HepG2 (cell line): ENCODE data around the gene PFN1. TPM values are rescaled to one million over a fixed set of nuclear protein-coding genes. Genes with fewer than 3 reads are reported as not detected.

ENCODE experiments used
- ARNT ChIP-seq: fragments of 450-650 bp; IDR thresholded peaks from 2 replicates; pipeline ENCODE4 v1.6.1; 2017
- BCL3 ChIP-seq: sonication (generic); formaldehyde crosslinking; IDR thresholded peaks from 2 replicates; pipeline ENCODE4 v1.5.1; 2020; ENCODE audit warnings: mild to moderate bottlenecking, missing genetic modification reagents, moderate library complexity
- ELF1 ChIP-seq: sonication (generic); formaldehyde crosslinking; IDR thresholded peaks from 2 replicates; pipeline ENCODE4 v1.4.0; 2020; ENCODE audit warnings: missing genetic modification reagents
- KLF9 ChIP-seq: IDR thresholded peaks from 2 replicates; pipeline ENCODE4 v1.6.1; 2016; ENCODE audit warnings: low read depth
- NAIF1 ChIP-seq: sonication (generic); formaldehyde crosslinking; IDR thresholded peaks from 2 replicates; pipeline ENCODE4 v1.5.0; 2020; ENCODE audit warnings: mild to moderate bottlenecking, missing genetic modification reagents, borderline replicate concordance
- TFE3 ChIP-seq: IDR thresholded peaks from 2 replicates; pipeline ENCODE4 v1.6.1; 2016
- ZNF224 ChIP-seq: sonication (generic); formaldehyde crosslinking; IDR thresholded peaks from 2 replicates; pipeline ENCODE4 v1.5.0; 2020; ENCODE audit warnings: mild to moderate bottlenecking, missing genetic modification reagents
- ZNF263 ChIP-seq: sonication (generic); formaldehyde crosslinking; IDR thresholded peaks from 2 replicates; pipeline ENCODE4 v1.4.0; 2020; ENCODE audit warnings: missing genetic modification reagents
- ZNF414 ChIP-seq: sonication (generic); formaldehyde crosslinking; IDR thresholded peaks from 2 replicates; pipeline ENCODE4 v1.5.0; 2020; ENCODE audit warnings: missing genetic modification reagents
- ZNF556 ChIP-seq: sonication (generic); formaldehyde crosslinking; IDR thresholded peaks from 2 replicates; pipeline ENCODE4 v1.4.0; 2020; ENCODE audit warnings: mild to moderate bottlenecking, missing genetic modification reagents, borderline replicate concordance
- ZNF839 ChIP-seq: sonication (generic); formaldehyde crosslinking; IDR thresholded peaks from 2 replicates; pipeline ENCODE4 v1.4.0; 2020; ENCODE audit warnings: missing genetic modification reagents, mild to moderate bottlenecking, borderline replicate concordance
- ZNF841 ChIP-seq: sonication (generic); formaldehyde crosslinking; IDR thresholded peaks from 2 replicates; pipeline ENCODE4 v1.8.1; 2023; ENCODE audit warnings: missing genetic modification reagents, borderline replicate concordance
- ZSCAN29 ChIP-seq: sonication (generic); formaldehyde crosslinking; conservative IDR thresholded peaks from 2 replicates; pipeline ENCODE4 v1.4.0; 2020; ENCODE audit warnings: mild to moderate bottlenecking, missing genetic modification reagents
- polyA plus RNA-seq, 8 experiments: library from polyadenylated mRNA; depleted of rRNA in 3 of 8; stranded (reverse) in 7 of 8; unstranded in 1 of 8; fragments of >200 nt; fragmentation: Illumina TruSeq in 4 of 8; extraction: Trizol in 4 of 8; gene quantifications; 2 replicates each; pipeline versions ENCODE4 v1.2.1 to v1.2.3, GENCODE V29; 2011 to 2016; ENCODE audit warnings: low read depth in 4 of 8, missing spikeins in 1 of 8, mixed read lengths in 1 of 8; ENCODE audit not compliant: insufficient read depth in 1 of 8
- total RNA-seq, 5 experiments: library from RNA; depleted of rRNA; stranded (reverse); fragments of >200 nt; fragmentation: Illumina TruSeq; extraction: Trizol; gene quantifications; 2 replicates each; pipeline ENCODE4 v1.2.3, GENCODE V29; 2016; ENCODE audit warnings: low read depth in 1 of 5
- TF ChIP-seq, protein P1 (sequence below): sonication (generic); formaldehyde crosslinking; IDR thresholded peaks from 2 replicates; pipeline ENCODE4 v1.5.0; 2020; ENCODE audit warnings: mild to moderate bottlenecking, missing genetic modification reagents

The PFN1 gene
- total and polyA plus RNA-seq, 2 of the 13 experiments (the other 11 are each of a cell fraction or from before 2014, with no cell fraction given) = 494 to 613 TPM

GRCh38 chr17:4968486-4969046 is 20.2 kb upstream of the PFN1 start (continued):
- TF ChIP-seq ZNF414 (CRISPR knock-in tag) (peak; percentile 8; the same call in 1 of the 2 replicates), ZSCAN29 (CRISPR knock-in tag) (0 out of 2 replicates have a peak, but pooled peaks have one; percentile 8), ELF1 (CRISPR knock-in tag) (no peak), ARNT (no peak), ZNF841 (CRISPR knock-in tag) (0 out of 2 replicates have a peak, but pooled peaks have one; percentile 5), ZNF224 (CRISPR knock-in tag) (no peak), TFE3 (no peak), ZNF556 (CRISPR knock-in tag) (0 out of 2 replicates have a peak, but pooled peaks have one; percentile 8), ZNF263 (CRISPR knock-in tag) (peak; percentile 67; the same call in 1 of the 2 replicates), NAIF1 (peak; percentile 47; the same call in 1 of the 2 replicates), ZNF839 (CRISPR knock-in tag) (no peak), BCL3 (CRISPR knock-in tag) (no peak), KLF9 (CRISPR knock-in tag) (no peak)
- TF ChIP-seq, protein P1, sequence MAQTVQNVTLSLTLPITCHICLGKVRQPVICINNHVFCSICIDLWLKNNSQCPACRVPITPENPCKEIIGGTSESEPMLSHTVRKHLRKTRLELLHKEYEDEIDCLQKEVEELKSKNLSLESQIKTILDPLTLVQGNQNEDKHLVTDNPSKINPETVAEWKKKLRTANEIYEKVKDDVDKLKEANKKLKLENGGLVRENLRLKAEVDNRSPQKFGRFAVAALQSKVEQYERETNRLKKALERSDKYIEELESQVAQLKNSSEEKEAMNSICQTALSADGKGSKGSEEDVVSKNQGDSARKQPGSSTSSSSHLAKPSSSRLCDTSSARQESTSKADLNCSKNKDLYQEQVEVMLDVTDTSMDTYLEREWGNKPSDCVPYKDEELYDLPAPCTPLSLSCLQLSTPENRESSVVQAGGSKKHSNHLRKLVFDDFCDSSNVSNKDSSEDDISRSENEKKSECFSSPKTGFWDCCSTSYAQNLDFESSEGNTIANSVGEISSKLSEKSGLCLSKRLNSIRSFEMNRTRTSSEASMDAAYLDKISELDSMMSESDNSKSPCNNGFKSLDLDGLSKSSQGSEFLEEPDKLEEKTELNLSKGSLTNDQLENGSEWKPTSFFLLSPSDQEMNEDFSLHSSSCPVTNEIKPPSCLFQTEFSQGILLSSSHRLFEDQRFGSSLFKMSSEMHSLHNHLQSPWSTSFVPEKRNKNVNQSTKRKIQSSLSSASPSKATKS (CRISPR knock-in tag) = no peak
